ENCODE measurements around the gene SLX9. TPM values are rescaled to one million over a fixed set of nuclear protein-coding genes. Genes with fewer than 3 reads are reported as not detected.
A peak's percentile ranks its signal among the peaks of the same experiment; 100 is the strongest.

Gene SLX9
- total and polyA plus RNA-seq, 2 donors (not counting 3 experiments of a cell fraction or from before 2014, with no cell fraction given), result 27.0 to 50.6 TPM

- no peak for FAIRE-seq
- H3K9ac ChIP-seq (replicated peaks; ENCODE audit: extremely low read depth, insufficient read depth, low read length), result no peak overlapping the region
- no TSS peak for BruUV-seq (replicated peaks)
- POLR2A ChIA-PET, result no interaction called here
- dilution Hi-C loops (cut with MboI; ENCODE audit: extremely low pct_ligation_motif_present, low sequenced_read_pairs), result no loop called here
- no peak overlapping the region for H2AFZ ChIP-seq (ENCODE audit: low read depth, low read length)
- H3K4me3 ChIP-seq (replicated peaks in 1 of 3; ENCODE audit: insufficient read depth in 1 of 3, low read depth in 1 of 3, low read length in 3 of 3), result no peak overlapping the region
- no peaks in the 10 kb centered on the region for H4K20me1 ChIP-seq (replicated peaks; ENCODE audit: control insufficient read depth, extremely low read depth, insufficient read depth, low read length)
- DNase-seq (ENCODE audit: low read depth, low spot score), result no peak
- peaks cover 2 to 11% of the 10 kb centered on the region in 2 experiments for H3K36me3 ChIP-seq (ENCODE audit: control insufficient read depth in 2 of 2, extremely low read depth in 1 of 2, insufficient read depth in 2 of 2, low read length in 2 of 2)
- peaks cover 12% of the 10 kb centered on the region for H3K79me2 ChIP-seq (ENCODE audit: control insufficient read depth, insufficient read depth, low read length)
- H3K4me1 ChIP-seq (ENCODE audit: control insufficient read depth, extremely low read depth, insufficient read depth, low read length), result peaks cover 26% of the 10 kb centered on the region
- intact Hi-C loops (cut with micrococcal nuclease), result no loop called here
- no peaks in the 10 kb centered on the region for H3K27me3 ChIP-seq (ENCODE audit: control insufficient read depth in 2 of 2, insufficient read depth in 2 of 2, low read length in 2 of 2)
- no peaks in the 10 kb centered on the region for H3K9me3 ChIP-seq (replicated peaks; ENCODE audit: control insufficient read depth, insufficient read depth, low read length)
- H3K9me1 ChIP-seq (replicated peaks; ENCODE audit: control insufficient read depth, extremely low read depth, insufficient read depth, low read length), result no peaks in the 10 kb centered on the region
- TF ChIP-seq POLR2A (IDR thresholded peaks at IDR 0.05; ENCODE audit: low read depth, low read length), result no peak
- H3K4me2 ChIP-seq (ENCODE audit: insufficient read depth, low read length), result no peak overlapping the region
- CTCF ChIA-PET, result interaction anchor here (0.9 to 1.2 kb wide), 2 partner anchors 9 to 135 kb away, joined by 3 to 4 read pairs; no protein-coding TSS in a partner anchor
- no peak overlapping the region for H3K27ac ChIP-seq (ENCODE audit: insufficient read depth, low read depth, low read length)
These were observed 27.5 kb downstream of the SLX9 start for GRCh38 chr21:44967082-44968047.

- H3K27ac ChIP-seq (ENCODE audit: insufficient read depth, low read depth, low read length), result peak overlapping the region; percentile 10
- no peaks in the 10 kb centered on the region for H3K27me3 ChIP-seq (ENCODE audit: control insufficient read depth in 2 of 2, insufficient read depth in 2 of 2, low read length in 2 of 2)
- H4K20me1 ChIP-seq (replicated peaks; ENCODE audit: control insufficient read depth, extremely low read depth, insufficient read depth, low read length), result no peaks in the 10 kb centered on the region
- no peak overlapping the region for H3K4me2 ChIP-seq (ENCODE audit: insufficient read depth, low read length)
- no peaks in the 10 kb centered on the region for H3K9me1 ChIP-seq (replicated peaks; ENCODE audit: control insufficient read depth, extremely low read depth, insufficient read depth, low read length)
- no peak overlapping the region for H2AFZ ChIP-seq (ENCODE audit: low read depth, low read length)
- H3K4me1 ChIP-seq (ENCODE audit: control insufficient read depth, extremely low read depth, insufficient read depth, low read length), result peaks cover 12% of the 10 kb centered on the region
- no peak overlapping the region for H3K9ac ChIP-seq (replicated peaks; ENCODE audit: extremely low read depth, insufficient read depth, low read length)
- no TSS peak for BruUV-seq (replicated peaks)
- FAIRE-seq, result no peak
- no peaks in the 10 kb centered on the region for H3K9me3 ChIP-seq (replicated peaks; ENCODE audit: control insufficient read depth, insufficient read depth, low read length)
- TF ChIP-seq POLR2AphosphoS5 (IDR thresholded peaks at IDR 0.05; ENCODE audit: insufficient read depth, low read depth, low read length), result no peak
- no peak for TF ChIP-seq MAX (IDR thresholded peaks at IDR 0.05; ENCODE audit: insufficient read depth, insufficient read length)
- TF ChIP-seq EZH2 (IDR thresholded peaks at IDR 0.05; ENCODE audit: borderline replicate concordance, low read depth, low read length, severe bottlenecking), result no peak
- no peak for TF ChIP-seq GATA2 (IDR thresholded peaks at IDR 0.05; ENCODE audit: insufficient read depth, insufficient read length, low read depth, low read length)
- no peak for TF ChIP-seq FOS (IDR thresholded peaks at IDR 0.05; ENCODE audit: borderline replicate concordance, insufficient read depth, low read length)
- no peak for TF ChIP-seq MYC (IDR thresholded peaks at IDR 0.05; ENCODE audit: low read depth, low read length)
- no peak for TF ChIP-seq CTCF (IDR thresholded peaks at IDR 0.05; ENCODE audit: extremely low read depth in 1 of 2, insufficient read depth in 1 of 2, low read depth in 1 of 2, low read length in 2 of 2)
- TF ChIP-seq JUN (IDR thresholded peaks at IDR 0.05; ENCODE audit: borderline replicate concordance, insufficient read depth, insufficient read length, low read depth), result no peak
- TF ChIP-seq POLR2A (IDR thresholded peaks at IDR 0.05; ENCODE audit: low read depth, low read length), result no peak
- ChIA-PET POLR2A (no interaction called here), CTCF (interaction anchor here (1.0 to 2.0 kb wide), 3 partner anchors 14 to 171 kb away, joined by 3 to 6 read pairs (median 3); no protein-coding TSS in a partner anchor)
- dilution Hi-C loops (cut with MboI; ENCODE audit: extremely low pct_ligation_motif_present, low sequenced_read_pairs), result no loop called here
- H3K36me3 ChIP-seq (ENCODE audit: control insufficient read depth in 2 of 2, extremely low read depth in 1 of 2, insufficient read depth in 2 of 2, low read length in 2 of 2), result peaks cover 2 to 11% of the 10 kb centered on the region in 2 experiments
- no peak for DNase-seq (ENCODE audit: low read depth, low spot score)
- intact Hi-C loops (cut with micrococcal nuclease), result no loop called here
- H3K79me2 ChIP-seq (ENCODE audit: control insufficient read depth, insufficient read depth, low read length), result peaks cover 6% of the 10 kb centered on the region
- H3K4me3 ChIP-seq (replicated peaks in 1 of 3; ENCODE audit: insufficient read depth in 1 of 3, low read depth in 1 of 3, low read length in 3 of 3), result no peak overlapping the region
These were observed 29.3 kb downstream of the SLX9 start for GRCh38 chr21:44969066-44969670.

All from endothelial cell of umbilical vein (primary cell).